HG03159 (cell line): ENCODE data around the gene MCRIP1.
"Not testable (repeated sequence)": the region's sequence is repeated elsewhere in the genome, so short reads cannot be mapped to it uniquely, and the experiment has no call there.

Experiments used
- ATAC-seq: cut with Tn5 transposase; IDR thresholded peaks from one replicate; pipeline ENCODE4 v1.9.1; 2021; ENCODE audit warnings: mild to moderate bottlenecking, moderate library complexity; ENCODE audit not compliant: unreplicated experiment

Gene MCRIP1

GRCh38 chr17:81841866-81842265 is 8.8 kb upstream of the MCRIP1 start:
- ATAC-seq, result no peak

- ATAC-seq, result no peak
Observed at GRCh38 chr17:81840826-81841778, 8.0 kb upstream of the MCRIP1 start.

GRCh38 chr17:81840059-81840458 is 7.0 kb upstream of the MCRIP1 start:
- not testable (repeated sequence) for ATAC-seq

GRCh38 chr17:81839301-81839700 is 6.2 kb upstream of the MCRIP1 start:
- no peak for ATAC-seq

- no peak for ATAC-seq
Observed at GRCh38 chr17:81838753-81839255, 5.7 kb upstream of the MCRIP1 start.

- no peak for ATAC-seq
Observed at GRCh38 chr17:81837641-81838040, 4.5 kb upstream of the MCRIP1 start.

- ATAC-seq, result no peak
Observed at GRCh38 chr17:81834831-81835267, 1.8 kb upstream of the MCRIP1 start, which contains the start of gene PPP1R27. TSS of gene PPP1R27 (minus strand) at chr17:81835050. CDS start at chr17:81834953, 97 bp downstream.

- no peak for ATAC-seq
Observed at GRCh38 chr17:81833921-81834830, 1.1 kb upstream of the MCRIP1 start.

GRCh38 chr17:81832608-81833159 is 407 bp downstream of the MCRIP1 start:
- ATAC-seq, result peak; percentile 56

GRCh38 chr17:81831957-81832607 is 1.0 kb downstream of the MCRIP1 start:
- ATAC-seq, result no peak

GRCh38 chr17:81831563-81831956 is 1.5 kb downstream of the MCRIP1 start:
- no peak for ATAC-seq

- ATAC-seq, result no peak
Observed at GRCh38 chr17:81829858-81830257, 3.2 kb downstream of the MCRIP1 start.

- ATAC-seq, result no peak
Observed at GRCh38 chr17:81828656-81829055, 4.4 kb downstream of the MCRIP1 start.

GRCh38 chr17:81825841-81826466 is 7.1 kb downstream of the MCRIP1 start:
- ATAC-seq, result no peak

- no peak for ATAC-seq
Observed at GRCh38 chr17:81824595-81824994, 8.5 kb downstream of the MCRIP1 start.

- no peak for ATAC-seq
Observed at GRCh38 chr17:81823820-81824550, 9.1 kb downstream of the MCRIP1 start.

- no peak for ATAC-seq
Observed at GRCh38 chr17:81822996-81823819, 9.9 kb downstream of the MCRIP1 start.

GRCh38 chr17:81822312-81822637 is 10.8 kb downstream of the MCRIP1 start:
- no peak for ATAC-seq
